ENCODE measurements around the gene OSTM1. TPM values are rescaled to one million over a fixed set of nuclear protein-coding genes. Genes with fewer than 3 reads are reported as not detected.

The OSTM1 gene
- total and polyA plus RNA-seq, 10 donors = 12.5 to 146 (median 57.0) TPM

DNA sequence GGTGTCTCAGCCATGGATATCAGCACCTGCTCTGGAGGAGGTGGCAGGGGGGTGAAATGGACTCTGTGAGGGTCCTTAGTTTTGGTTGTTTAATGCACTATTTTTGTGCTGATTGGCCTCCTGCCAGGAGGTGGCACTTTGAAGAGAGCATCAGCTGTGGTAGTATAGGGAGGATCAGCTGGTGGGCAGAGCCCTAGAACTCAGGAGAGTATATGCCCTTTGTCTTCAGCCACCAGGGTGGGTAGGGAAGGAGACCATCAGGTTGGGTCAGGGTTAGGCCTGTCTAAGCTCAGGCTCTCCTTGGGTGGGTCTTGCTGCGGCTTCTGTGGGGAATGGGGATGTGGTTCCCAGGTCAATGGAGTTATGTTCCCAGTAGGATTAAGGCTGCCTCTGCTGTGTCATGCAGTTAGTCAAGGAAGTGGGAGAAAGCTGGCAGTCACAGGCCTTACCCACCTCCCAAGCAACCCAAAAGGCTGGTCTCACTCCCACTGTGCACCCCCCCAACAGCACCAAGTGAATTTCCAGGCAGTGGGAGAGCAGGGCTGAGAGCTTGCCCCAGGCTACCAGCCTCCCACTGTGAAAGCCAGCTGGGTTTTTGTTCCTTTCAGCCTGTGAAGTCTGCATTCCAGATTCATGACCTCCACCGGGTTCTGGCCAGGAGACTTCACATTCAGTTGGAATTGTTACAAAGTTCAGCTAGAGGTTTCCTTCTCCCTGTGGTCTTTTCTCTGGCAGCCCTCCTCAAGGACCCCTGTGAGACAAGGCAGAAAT, 5.7 kb upstream of the OSTM1 start:
- Histone ChIP-seq H3K36me3 (no peaks in the 10 kb centered on the region), H3K4me3 (no peak overlapping the region), H3K9me3 (no peaks in the 10 kb centered on the region), H3K4me1 (peaks cover 0 to 9% (median 7%) of the 10 kb centered on the region in 6 donors), H3K27ac (no peak overlapping the region), H3K27me3 (replicated peaks in 1 of 7) (no peaks in the 10 kb centered on the region)
- DNase-seq = no peak
- no peak for TF ChIP-seq CTCF (IDR thresholded peaks at IDR 0.05 in 8 of 11, conservative IDR thresholded peaks at IDR 0.05 in 3 of 11)
- TF ChIP-seq POLR2A (IDR thresholded peaks at IDR 0.05) = no peak
- TF ChIP-seq POLR2AphosphoS5 (IDR thresholded peaks at IDR 0.05) = no peak
- intact Hi-C loops (cut with DNase I; ENCODE audit: low total_unique reads) = no loop called here
- WGBS, 5 donors = 77 to 87% (median 81%) methylated on average over 2 of the region's 2 CpGs

DNA sequence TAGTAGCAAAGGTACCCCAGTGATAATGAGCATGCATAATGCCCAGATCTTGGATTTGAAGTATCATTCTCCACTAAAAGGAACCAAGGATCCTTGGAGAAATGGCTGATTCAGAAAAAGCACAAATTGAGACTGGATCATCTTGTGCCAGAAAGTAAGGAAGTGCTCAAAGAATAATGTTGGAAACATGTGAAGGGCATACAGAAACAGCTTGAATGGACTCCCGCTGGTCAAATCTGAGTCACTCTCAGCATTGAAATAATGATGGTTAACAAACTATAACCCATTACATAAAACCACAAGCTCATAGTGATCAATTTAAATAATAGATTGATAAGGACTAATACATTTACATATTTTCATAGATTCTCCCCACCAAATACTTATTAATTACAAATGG, 3.6 kb upstream of the OSTM1 start:
- no peak for DNase-seq
- WGBS, 5 donors = 89 to 97% (median 96%) methylated on average over 1 of the region's 1 CpG
- TF ChIP-seq POLR2A (IDR thresholded peaks at IDR 0.05) (no peak), CTCF (IDR thresholded peaks at IDR 0.05 in 8 of 11, conservative IDR thresholded peaks at IDR 0.05 in 3 of 11) (no peak), POLR2AphosphoS5 (IDR thresholded peaks at IDR 0.05) (no peak)
- intact Hi-C loops (cut with DNase I; ENCODE audit: low total_unique reads) = no loop called here
- Histone ChIP-seq H3K27me3 (replicated peaks in 1 of 7) (no peaks in the 10 kb centered on the region), H3K9me3 (no peaks in the 10 kb centered on the region), H3K4me3 (no peak overlapping the region), H3K36me3 (no peaks in the 10 kb centered on the region), H3K27ac (no peak overlapping the region), H3K4me1 (peaks cover 8 to 23% (median 18%) of the 10 kb centered on the region in 6 donors)

DNA sequence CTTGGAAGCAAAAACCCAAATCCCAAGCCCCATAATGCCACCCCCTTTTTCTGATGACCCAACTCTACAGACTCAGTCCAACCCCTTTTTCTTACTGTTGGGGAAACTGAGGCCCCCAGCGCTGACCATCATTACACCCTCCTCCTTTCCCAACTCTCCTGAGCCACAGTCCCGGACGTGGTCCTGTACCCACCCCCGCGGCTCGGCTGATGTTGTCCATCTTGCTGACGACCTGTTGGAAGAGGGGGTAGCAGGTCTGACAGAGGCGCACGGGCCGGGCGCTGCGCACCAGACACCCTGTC, 533 bp downstream of the OSTM1 start:
- peak overlapping the region; percentile 63 to 93 (median 90) for H3K27ac ChIP-seq
- no peaks in the 10 kb centered on the region for H3K36me3 ChIP-seq
- H3K4me3 ChIP-seq = peak overlapping the region; percentile 70 to 99 (median 94)
- intact Hi-C loops (cut with DNase I; ENCODE audit: low total_unique reads) = no loop called here
- WGBS, 5 donors = 1 to 3% (median 2%) methylated on average over 10 to 12 of the region's 12 CpGs
- no peaks in the 10 kb centered on the region for H3K9me3 ChIP-seq
- H3K4me1 ChIP-seq = peaks cover 12 to 55% (median 29%) of the 10 kb centered on the region in 6 donors
- TF ChIP-seq POLR2AphosphoS5 (IDR thresholded peaks at IDR 0.05) = no peak
- no peak for TF ChIP-seq POLR2A (IDR thresholded peaks at IDR 0.05)
- no peak for TF ChIP-seq CTCF (IDR thresholded peaks at IDR 0.05 in 8 of 11, conservative IDR thresholded peaks at IDR 0.05 in 3 of 11)
- DNase-seq = no peak
- H3K27me3 ChIP-seq (replicated peaks in 1 of 7) = no peaks in the 10 kb centered on the region

GRCh38 chr6:108071736-108072276, 2.7 kb downstream of the OSTM1 start:
- Histone ChIP-seq H3K27me3 (replicated peaks in 1 of 7) (no peaks in the 10 kb centered on the region), H3K4me1 (peaks cover 12 to 63% (median 34%) of the 10 kb centered on the region in 6 donors), H3K36me3 (peaks cover 0 to 8% (median 0%) of the 10 kb centered on the region in 6 donors), H3K27ac (no peak overlapping the region), H3K9me3 (no peaks in the 10 kb centered on the region), H3K4me3 (no peak overlapping the region)
- DNase-seq = no peak
- intact Hi-C loops (cut with DNase I; ENCODE audit: low total_unique reads) = no loop called here
- 73 to 95% (median 77%) methylated on average over 3 of the region's 3 CpGs for WGBS, 5 donors
- TF ChIP-seq CTCF (IDR thresholded peaks at IDR 0.05 in 8 of 11, conservative IDR thresholded peaks at IDR 0.05 in 3 of 11) (no peak), POLR2AphosphoS5 (IDR thresholded peaks at IDR 0.05) (no peak), POLR2A (IDR thresholded peaks at IDR 0.05) (no peak)
